Upper lobe of left lung (tissue), 4 donors: ENCODE data around the gene ASTN2.

ENCODE experiments used
- POLR2AphosphoS5 ChIP-seq, 2 donors: sonication (generic); formaldehyde crosslinking; IDR thresholded peaks; one replicate each; pipeline ENCODE4 v1.5.1; 2017; ENCODE audit warnings: antibody characterized with exemption in 2 of 2
- TF ChIP-seq, protein P1 (sequence below), 6 experiments: fragments of 450-650 bp in 4 of 6; fragments of 200-600 bp in 2 of 6; sonication (generic) in 2 of 6; IDR thresholded peaks; one replicate each; pipeline ENCODE4 v1.5.1; 2016 to 2019; ENCODE audit warnings: antibody characterized with exemption in 6 of 6

DNA sequence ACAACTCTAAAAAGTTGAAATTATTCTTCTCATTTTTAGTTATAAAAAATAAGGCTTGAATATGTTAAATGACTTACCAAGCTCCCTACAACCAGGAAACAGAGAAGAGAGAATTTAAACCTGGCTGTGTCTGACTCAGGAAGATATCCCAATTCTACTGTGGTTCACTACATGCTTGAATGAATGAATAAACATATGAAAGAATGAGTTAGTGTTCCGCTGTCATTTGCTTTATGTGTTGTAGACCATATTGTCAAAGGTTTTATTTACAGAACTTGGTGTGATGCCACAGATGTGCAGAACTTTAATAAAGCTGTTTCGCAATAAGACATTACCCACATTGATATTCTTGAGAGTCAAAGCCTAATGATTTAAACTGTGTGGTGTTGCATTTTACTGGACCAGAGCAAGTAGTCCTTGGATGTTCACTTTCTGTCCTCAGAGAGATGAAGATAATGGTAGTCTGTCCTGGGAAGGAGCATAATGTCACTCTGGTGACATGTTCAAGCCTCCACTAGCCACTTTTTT, 414.6 kb downstream of the ASTN2 start:
- TF ChIP-seq, protein P1, sequence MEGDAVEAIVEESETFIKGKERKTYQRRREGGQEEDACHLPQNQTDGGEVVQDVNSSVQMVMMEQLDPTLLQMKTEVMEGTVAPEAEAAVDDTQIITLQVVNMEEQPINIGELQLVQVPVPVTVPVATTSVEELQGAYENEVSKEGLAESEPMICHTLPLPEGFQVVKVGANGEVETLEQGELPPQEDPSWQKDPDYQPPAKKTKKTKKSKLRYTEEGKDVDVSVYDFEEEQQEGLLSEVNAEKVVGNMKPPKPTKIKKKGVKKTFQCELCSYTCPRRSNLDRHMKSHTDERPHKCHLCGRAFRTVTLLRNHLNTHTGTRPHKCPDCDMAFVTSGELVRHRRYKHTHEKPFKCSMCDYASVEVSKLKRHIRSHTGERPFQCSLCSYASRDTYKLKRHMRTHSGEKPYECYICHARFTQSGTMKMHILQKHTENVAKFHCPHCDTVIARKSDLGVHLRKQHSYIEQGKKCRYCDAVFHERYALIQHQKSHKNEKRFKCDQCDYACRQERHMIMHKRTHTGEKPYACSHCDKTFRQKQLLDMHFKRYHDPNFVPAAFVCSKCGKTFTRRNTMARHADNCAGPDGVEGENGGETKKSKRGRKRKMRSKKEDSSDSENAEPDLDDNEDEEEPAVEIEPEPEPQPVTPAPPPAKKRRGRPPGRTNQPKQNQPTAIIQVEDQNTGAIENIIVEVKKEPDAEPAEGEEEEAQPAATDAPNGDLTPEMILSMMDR (IDR thresholded peaks at IDR 0.05): no peak
- TF ChIP-seq POLR2AphosphoS5 (IDR thresholded peaks at IDR 0.05): no peak
